K562 treated with DMSO at 1 percent for 4 hours (cell line): Measurements from ENCODE around the gene SASH1. TPM values are rescaled to one million over a fixed set of nuclear protein-coding genes. Genes with fewer than 3 reads are reported as not detected.

Source experiments
- total RNA-seq: library from RNA; unstranded; fragments of 300-600 nt; gene quantifications from 2 replicates; pipeline ENCODE4 v1.2.3, GENCODE V29; 2022; ENCODE audit not compliant: insufficient read depth

Gene SASH1
- total RNA-seq, result 2.6 and 2.9 TPM in 2 replicates

DNA sequence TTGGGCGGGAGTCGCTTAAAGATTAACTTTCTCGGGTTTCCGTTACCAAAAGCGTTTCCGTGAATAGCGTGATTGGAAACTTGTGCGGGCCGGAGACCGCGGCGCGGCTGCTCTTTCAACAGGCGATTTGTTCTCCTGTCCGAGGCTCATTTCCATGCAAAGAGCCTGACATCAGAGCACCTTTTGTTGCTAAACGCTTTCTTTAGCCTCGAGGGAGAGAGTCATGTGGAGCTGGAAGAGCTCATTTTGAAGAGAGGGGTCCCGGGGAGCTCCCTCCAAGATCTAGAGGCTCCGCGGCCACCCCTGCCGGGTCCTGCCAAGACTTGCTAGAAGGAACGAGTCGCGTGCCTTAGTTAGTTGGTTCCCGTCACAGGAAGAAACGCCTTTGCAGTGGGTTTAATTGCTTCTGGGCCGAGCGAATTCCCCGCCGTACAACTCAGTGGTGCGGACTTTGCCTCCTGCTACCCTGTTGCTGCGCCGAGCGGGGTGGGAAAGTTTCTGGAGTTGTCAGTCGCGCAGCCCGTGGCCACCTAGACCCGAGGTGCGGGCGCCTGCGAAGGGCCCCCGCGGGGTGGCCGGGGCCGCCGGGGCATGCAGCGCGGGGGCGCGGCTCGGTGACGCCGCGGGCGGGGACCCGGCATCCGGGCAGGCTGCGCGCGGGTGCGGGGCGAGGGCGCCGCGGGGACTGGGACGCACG, at the start of gene SASH1:
Gene SASH1 (plus strand): TSS at position 489 of the 697 bp plus-strand sequence. CDS start 230 bp downstream, outside the sequence.

